MM.1S (cell line): ENCODE data around the gene SV2B.

Experiments used
- EZH2 ChIP-seq: fragments of 300-600 bp; sonication (generic); optimal IDR thresholded peaks from 2 replicates; pipeline ENCODE3; 2017; ENCODE audit warnings: low read depth, mild to moderate bottlenecking, antibody characterized with exemption, low read length, mixed read lengths
- TF ChIP-seq, protein P1 (sequence below): fragments of 300-600 bp; sonication (generic); IDR thresholded peaks from 2 replicates; pipeline ENCODE4 v1.5.1; 2016; ENCODE audit warnings: antibody characterized with exemption, low read length, mixed read lengths

GRCh38 chr15:91200101-91200754 is 100.2 kb downstream of the SV2B start:
- TF ChIP-seq, protein P1, sequence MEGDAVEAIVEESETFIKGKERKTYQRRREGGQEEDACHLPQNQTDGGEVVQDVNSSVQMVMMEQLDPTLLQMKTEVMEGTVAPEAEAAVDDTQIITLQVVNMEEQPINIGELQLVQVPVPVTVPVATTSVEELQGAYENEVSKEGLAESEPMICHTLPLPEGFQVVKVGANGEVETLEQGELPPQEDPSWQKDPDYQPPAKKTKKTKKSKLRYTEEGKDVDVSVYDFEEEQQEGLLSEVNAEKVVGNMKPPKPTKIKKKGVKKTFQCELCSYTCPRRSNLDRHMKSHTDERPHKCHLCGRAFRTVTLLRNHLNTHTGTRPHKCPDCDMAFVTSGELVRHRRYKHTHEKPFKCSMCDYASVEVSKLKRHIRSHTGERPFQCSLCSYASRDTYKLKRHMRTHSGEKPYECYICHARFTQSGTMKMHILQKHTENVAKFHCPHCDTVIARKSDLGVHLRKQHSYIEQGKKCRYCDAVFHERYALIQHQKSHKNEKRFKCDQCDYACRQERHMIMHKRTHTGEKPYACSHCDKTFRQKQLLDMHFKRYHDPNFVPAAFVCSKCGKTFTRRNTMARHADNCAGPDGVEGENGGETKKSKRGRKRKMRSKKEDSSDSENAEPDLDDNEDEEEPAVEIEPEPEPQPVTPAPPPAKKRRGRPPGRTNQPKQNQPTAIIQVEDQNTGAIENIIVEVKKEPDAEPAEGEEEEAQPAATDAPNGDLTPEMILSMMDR = no peak
- no peak for TF ChIP-seq EZH2
